Muscle layer of colon (tissue), 2 donors: ENCODE data around the gene RRP9.
"Not testable (repeated sequence)": the region's sequence is repeated elsewhere in the genome, so short reads cannot be mapped to it uniquely, and the experiment has no call there.

Source experiments
- H3K27ac ChIP-seq: one replicate; pipeline ENCODE4 v1.7.0; 2013; ENCODE audit warnings: low read depth, mild to moderate bottlenecking, low read length, moderate library complexity
- H3K27me3 ChIP-seq, 2 donors: one replicate each; pipeline ENCODE4 v1.7.0; 2013; ENCODE audit warnings: low read length in 2 of 2, mild to moderate bottlenecking in 2 of 2; ENCODE audit not compliant: insufficient read depth in 2 of 2, control insufficient read depth in 1 of 2
- H3K36me3 ChIP-seq: one replicate; pipeline ENCODE4 v1.7.0; 2013; ENCODE audit warnings: mild to moderate bottlenecking, low read length; ENCODE audit not compliant: insufficient read depth
- H3K4me1 ChIP-seq: one replicate; pipeline ENCODE4 v1.7.0; 2013; ENCODE audit warnings: mild to moderate bottlenecking, low read length; ENCODE audit not compliant: insufficient read depth
- H3K4me3 ChIP-seq, 2 donors: one replicate each; pipeline ENCODE4 v1.7.0; 2013; ENCODE audit warnings: low read length in 2 of 2, low read depth in 1 of 2, mild to moderate bottlenecking in 1 of 2, moderate library complexity in 1 of 2
- H3K9ac ChIP-seq: one replicate; pipeline ENCODE4 v1.7.0; 2013; ENCODE audit warnings: low read length
- H3K9me3 ChIP-seq: one replicate; pipeline ENCODE4 v1.7.0; 2013; ENCODE audit warnings: mild to moderate bottlenecking, low read length
- donor health status: abdominal sarcoma.
- donor health status: Adenocarcinoma of cecum.

RRP9 gene

DNA sequence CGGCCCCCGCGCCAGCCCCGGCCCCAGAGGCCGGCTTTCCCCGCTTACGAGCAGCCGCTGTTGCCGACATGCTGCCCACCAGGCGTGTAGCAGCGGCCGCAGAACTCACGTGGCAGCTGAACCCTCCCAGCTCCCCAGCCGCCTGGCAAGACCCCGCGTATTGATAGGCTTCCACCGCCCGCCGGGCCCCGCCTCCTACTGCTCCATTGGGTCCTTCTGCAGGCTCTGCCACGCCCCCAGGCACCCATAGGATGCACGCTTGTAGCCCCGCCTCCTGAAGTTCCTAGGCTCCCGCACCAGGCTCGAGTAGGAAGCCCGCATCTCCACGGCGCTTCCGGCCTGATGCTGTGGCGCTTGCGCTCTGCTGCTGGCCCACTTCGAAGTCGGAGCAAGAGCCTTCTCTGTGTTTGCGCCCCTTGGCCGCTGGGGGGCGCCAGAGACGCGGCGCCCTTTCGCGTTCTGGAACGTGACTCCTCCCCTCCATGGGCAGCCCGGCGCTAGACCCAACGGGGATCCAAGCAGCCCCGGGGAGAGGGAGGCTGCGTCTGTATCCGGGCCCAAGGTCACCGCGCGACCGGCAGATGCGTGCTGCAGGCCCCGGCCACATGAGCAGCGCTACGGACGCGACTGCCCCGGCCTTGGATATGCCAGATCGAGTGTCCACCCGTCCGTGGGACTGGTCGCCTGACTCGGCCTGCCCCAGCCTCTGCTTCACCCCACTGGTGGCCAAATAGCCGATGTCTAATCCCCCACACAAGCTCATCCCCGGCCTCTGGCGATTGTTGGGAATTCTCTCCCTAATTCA, at the start of gene RRP9, which contains the start of gene PARP3:
RRP9 (minus strand) TSS at position 107 of the 805 bp plus-strand sequence; CDS start at position 70, 37 bp downstream.
PARP3 (plus strand) TSS at position 566 of the 805 bp plus-strand sequence. CDS start 993 bp downstream, outside the sequence.
- Histone ChIP-seq H3K9me3 (no peaks in the 10 kb centered on the region), H3K4me1 (peaks cover 29% of the 10 kb centered on the region), H3K27me3 (no peaks in the 10 kb centered on the region), H3K4me3 (peak within 1 kb of the TSS; percentile 74 to 75), H3K9ac (peak within 1 kb of the TSS; percentile 92), H3K27ac (peak within 1 kb of the TSS; percentile 100), H3K36me3 (peaks cover 21% of the 10 kb centered on the region)

GRCh38 chr3:51990501-51990971, 48.8 kb upstream of the RRP9 start:
- Histone ChIP-seq H3K36me3 (peaks cover 24% of the 10 kb centered on the region), H3K4me1 (peaks cover 14% of the 10 kb centered on the region)
- H3K27me3 ChIP-seq, H3K9me3 ChIP-seq, H3K27ac ChIP-seq, H3K4me3 ChIP-seq, H3K9ac ChIP-seq: not testable (repeated sequence)

DNA sequence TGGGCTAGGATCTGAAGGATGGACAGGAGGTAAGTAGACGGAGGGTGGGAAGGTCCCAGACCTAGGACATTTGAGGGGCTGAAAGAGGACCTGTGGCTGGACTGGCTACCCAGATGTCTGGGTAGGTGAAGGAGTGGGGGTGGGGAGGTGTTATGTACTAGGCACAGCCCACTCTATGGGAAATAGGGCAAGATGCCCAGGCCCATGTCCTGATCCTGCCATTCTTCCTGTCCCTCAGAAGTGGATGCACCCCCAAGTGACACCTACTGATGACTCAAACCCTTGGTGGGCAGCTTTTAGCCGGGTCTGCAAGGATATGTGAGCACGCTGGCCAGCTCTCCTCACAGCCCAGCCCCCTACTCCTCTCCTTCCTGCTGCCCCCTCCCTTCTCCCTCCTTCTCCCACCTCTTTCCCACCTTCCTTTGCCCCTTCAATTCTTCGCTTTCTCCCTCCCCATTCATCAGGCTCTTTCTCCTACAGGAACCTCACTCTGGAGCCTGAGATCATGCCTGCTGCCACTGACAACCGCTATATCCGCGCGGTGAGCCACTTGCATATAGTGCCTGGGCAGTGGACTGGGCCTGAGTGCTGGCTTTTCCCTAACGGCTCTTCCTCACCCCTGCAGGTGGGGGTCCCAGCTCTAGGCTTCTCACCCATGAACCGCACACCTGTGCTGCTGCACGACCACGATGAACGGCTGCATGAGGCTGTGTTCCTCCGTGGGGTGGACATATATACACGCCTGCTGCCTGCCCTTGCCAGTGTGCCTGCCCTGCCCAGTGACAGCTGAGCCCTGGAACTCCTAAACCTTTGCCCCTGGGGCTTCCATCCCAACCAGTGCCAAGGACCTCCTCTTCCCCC, 46.8 kb upstream of the RRP9 start:
- Histone ChIP-seq H3K4me3 (no peak overlapping the region), H3K27me3 (no peaks in the 10 kb centered on the region), H3K4me1 (peaks cover 9% of the 10 kb centered on the region), H3K27ac (no peak overlapping the region), H3K9me3 (no peaks in the 10 kb centered on the region), H3K36me3 (peaks cover 10% of the 10 kb centered on the region), H3K9ac (no peak overlapping the region)

DNA sequence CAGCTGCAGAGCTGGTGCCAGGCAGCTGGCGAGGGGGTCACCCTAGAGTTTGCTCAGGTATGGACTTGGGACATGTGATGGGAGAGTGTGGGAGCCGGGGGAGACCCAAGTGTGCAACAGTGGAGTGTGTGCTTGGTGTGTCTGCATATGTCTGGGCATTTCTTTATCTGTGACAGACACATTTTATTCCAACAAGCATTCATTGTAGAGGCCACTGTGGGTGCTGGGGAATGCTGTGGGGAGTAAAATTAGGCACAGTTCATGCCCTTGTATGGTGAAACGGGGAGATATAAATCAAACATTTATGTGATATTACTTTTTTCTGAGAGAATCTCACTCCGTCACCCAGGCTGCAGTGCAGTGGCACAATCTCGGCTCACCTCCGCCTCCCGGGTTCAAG, 45.9 kb upstream of the RRP9 start:
- no peak overlapping the region for H3K4me3 ChIP-seq
- H3K27me3 ChIP-seq, result no peaks in the 10 kb centered on the region
- no peaks in the 10 kb centered on the region for H3K9me3 ChIP-seq
- no peak overlapping the region for H3K9ac ChIP-seq
- peaks cover 13% of the 10 kb centered on the region for H3K4me1 ChIP-seq
- H3K27ac ChIP-seq, result no peak overlapping the region
- peaks cover 6% of the 10 kb centered on the region for H3K36me3 ChIP-seq

DNA sequence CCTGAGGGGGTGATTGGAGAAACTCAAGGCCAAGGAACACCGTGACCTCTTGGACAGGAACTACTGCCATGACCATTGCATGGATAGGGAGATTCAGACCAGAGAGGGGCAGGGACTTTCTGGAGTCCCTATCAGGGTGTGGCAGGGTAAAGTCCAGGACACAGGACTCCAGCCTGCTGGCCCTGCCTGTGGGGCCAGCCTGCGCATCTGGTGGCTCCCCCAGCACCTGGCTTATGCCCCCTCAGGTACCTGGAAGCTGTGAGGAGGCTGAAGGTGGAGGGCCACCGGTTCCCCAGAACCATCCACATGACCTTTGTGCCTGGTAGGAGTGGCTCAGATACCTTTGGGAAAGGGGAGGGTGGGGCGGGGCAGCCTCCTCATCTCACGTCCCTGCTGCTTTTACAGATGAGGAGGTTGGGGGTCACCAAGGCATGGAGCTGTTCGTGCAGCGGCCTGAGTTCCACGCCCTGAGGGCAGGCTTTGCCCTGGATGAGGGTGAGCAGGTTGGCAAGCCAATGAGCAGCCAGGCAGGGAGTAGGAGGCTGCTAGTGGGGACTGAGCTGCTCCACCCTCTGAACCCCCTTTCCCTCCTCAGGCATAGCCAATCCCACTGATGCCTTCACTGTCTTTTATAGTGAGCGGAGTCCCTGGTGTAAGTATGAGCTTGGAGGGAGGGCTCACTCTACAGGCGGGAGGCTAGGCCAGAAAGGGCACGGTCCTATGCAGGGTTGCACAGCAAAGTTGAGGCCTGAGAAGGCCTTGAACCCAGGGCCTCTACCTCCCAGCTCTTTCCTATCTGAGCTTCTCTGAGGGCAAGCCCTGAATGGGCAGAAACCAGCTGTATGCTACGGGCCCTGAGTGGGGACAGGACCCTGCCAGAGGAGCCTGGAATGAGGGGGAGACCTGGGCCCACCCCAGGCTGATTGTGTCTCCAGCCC, 44.6 kb upstream of the RRP9 start:
- H3K9ac ChIP-seq, result no peak overlapping the region
- no peaks in the 10 kb centered on the region for H3K27me3 ChIP-seq
- no peak overlapping the region for H3K4me3 ChIP-seq
- no peaks in the 10 kb centered on the region for H3K9me3 ChIP-seq
- H3K36me3 ChIP-seq, result no peaks in the 10 kb centered on the region
- no peak overlapping the region for H3K27ac ChIP-seq
- H3K4me1 ChIP-seq, result peaks cover 20% of the 10 kb centered on the region

DNA sequence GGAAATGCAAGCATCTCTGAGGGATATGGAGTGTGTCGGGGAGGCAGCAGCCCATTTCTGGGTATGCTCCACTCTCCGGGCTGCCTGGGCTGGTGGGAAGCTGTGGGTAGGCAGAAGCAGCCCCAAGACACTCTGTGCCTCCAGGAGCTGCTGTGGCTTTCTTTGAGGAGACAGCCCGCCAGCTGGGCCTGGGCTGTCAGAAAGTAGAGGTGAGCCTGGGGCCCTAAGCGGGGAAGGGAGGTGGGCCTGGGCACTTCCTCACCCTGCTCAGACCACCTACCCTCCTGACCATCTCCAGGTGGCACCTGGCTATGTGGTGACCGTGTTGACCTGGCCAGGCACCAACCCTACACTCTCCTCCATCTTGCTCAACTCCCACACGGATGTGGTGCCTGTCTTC, 43.4 kb upstream of the RRP9 start:
- peaks cover 20% of the 10 kb centered on the region for H3K4me1 ChIP-seq
- no peaks in the 10 kb centered on the region for H3K27me3 ChIP-seq
- H3K9ac ChIP-seq, result no peak overlapping the region
- peaks cover 5% of the 10 kb centered on the region for H3K36me3 ChIP-seq
- H3K4me3 ChIP-seq, result no peak overlapping the region
- H3K27ac ChIP-seq, result no peak overlapping the region
- no peaks in the 10 kb centered on the region for H3K9me3 ChIP-seq

GRCh38 chr3:51984269-51984647, 42.6 kb upstream of the RRP9 start:
- no peak overlapping the region for H3K4me3 ChIP-seq
- H3K27ac ChIP-seq, result no peak overlapping the region
- no peaks in the 10 kb centered on the region for H3K9me3 ChIP-seq
- no peaks in the 10 kb centered on the region for H3K27me3 ChIP-seq
- peaks cover 20% of the 10 kb centered on the region for H3K4me1 ChIP-seq
- H3K9ac ChIP-seq, result no peak overlapping the region
- peaks cover 5% of the 10 kb centered on the region for H3K36me3 ChIP-seq

DNA sequence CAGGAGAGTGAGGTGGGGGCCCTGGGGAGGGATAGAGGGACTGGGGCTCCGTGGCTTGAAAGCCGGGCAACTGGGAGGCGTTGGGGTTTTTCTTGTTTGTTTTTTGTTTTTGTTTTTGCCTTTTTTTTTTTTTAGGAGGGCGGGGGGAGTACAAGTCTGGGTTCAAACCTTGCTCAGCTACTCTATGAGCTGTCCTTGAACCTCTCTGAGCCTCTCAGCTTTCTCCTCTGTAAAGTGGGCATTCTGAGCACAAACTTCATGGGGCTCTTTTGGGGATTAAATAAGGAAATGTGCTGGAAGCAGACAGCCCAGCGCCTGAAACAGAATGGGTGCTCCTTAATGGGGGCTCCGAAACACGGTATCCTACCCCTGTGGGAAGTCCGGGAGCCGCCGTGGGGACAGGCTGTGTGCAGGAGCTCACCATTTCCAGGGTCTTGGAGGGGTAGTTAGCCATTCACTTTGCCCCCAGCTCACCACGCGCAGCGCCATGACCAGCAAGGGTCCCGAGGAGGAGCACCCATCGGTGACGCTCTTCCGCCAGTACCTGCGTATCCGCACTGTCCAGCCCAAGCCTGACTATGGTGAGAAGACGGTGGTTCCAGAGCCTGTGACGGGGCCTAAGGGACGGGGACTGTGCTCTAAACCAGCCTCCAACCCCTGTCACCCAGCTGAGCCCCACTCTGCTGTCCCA, 42.0 kb upstream of the RRP9 start:
- Histone ChIP-seq H3K27me3 (no peaks in the 10 kb centered on the region), H3K36me3 (peaks cover 5% of the 10 kb centered on the region), H3K9me3 (no peaks in the 10 kb centered on the region), H3K4me3 (peak overlapping the region; percentile 47 to 92), H3K27ac (peak overlapping the region; percentile 89), H3K9ac (peak overlapping the region; percentile 70), H3K4me1 (peaks cover 20% of the 10 kb centered on the region)

- peak within 1 kb of the TSS; percentile 89 for H3K27ac ChIP-seq
- peak within 1 kb of the TSS; percentile 47 to 92 for H3K4me3 ChIP-seq
- no peaks in the 10 kb centered on the region for H3K27me3 ChIP-seq
- H3K36me3 ChIP-seq, result peaks cover 5% of the 10 kb centered on the region
- no peaks in the 10 kb centered on the region for H3K9me3 ChIP-seq
- peak within 1 kb of the TSS; percentile 70 for H3K9ac ChIP-seq
- peaks cover 20% of the 10 kb centered on the region for H3K4me1 ChIP-seq
These were observed 41.3 kb upstream of the RRP9 start, which contains the start of gene ACY1 for GRCh38 chr3:51982838-51983577. TSS of gene ACY1 (plus strand) at chr3:51983535. CDS start at chr3:51984065, 530 bp downstream.

DNA sequence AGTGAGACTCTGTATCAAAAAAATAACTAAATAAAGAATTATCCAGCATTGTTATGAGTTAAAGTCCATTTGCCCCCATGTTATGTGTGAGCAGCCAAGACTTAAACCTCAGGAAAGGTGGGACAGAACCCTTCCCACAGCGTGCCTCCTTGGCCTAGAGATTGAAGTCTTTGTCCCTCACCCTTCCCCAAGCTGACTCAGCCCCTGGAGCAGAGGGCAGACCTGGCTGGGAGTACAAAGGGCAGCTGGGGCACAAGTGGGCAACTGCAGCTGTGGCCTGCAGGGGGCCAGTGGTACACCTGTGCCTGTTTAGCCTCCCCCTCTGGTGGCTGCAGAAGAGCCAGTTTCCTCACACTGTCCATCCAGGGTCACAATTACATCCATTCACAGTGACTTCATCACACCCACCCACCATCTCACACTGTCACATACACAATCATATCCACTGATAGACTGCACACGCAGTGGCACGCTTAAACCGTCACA, 40.7 kb upstream of the RRP9 start:
- H3K4me1 ChIP-seq, result peaks cover 20% of the 10 kb centered on the region
- H3K9me3 ChIP-seq, result no peaks in the 10 kb centered on the region
- H3K9ac ChIP-seq, result peak overlapping the region; percentile 70
- H3K4me3 ChIP-seq, result peak overlapping the region; percentile 47 to 92
- H3K27ac ChIP-seq, result peak overlapping the region; percentile 89
- peaks cover 5% of the 10 kb centered on the region for H3K36me3 ChIP-seq
- no peaks in the 10 kb centered on the region for H3K27me3 ChIP-seq
